ENCODE results near the gene APEH. TPM values are rescaled to one million over a fixed set of nuclear protein-coding genes. Genes with fewer than 3 reads are reported as not detected.

The APEH gene
- total and polyA plus RNA-seq, 4 donors, result 25.2 to 119 (median 69.2) TPM

DNA sequence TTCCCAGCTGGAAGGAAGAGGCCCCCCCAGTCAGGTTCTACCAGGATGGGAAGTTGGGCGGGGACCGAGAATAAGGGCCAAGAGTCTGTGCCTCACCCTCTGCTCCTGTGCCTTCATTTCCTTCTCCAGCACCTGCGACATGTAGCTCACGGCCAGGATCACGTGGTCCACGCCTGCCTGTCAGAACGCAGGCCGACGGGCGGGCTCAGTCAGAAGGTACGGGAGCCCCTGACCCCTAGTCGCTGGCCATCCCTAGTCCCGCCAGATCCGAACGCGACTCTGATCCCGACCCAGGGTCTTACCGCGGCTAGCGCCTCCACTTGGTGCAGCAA, 49.1 kb downstream of the APEH start:
- peak; percentile 36 to 51 (median 40) for DNase-seq
- Histone ChIP-seq H3K9ac (ENCODE audit: insufficient read depth in 1 of 2, low read length in 2 of 2) (peak overlapping the region; percentile 65 to 95), H3K9me3 (ENCODE audit: control insufficient read depth in 4 of 4, insufficient read depth in 3 of 4, low read length in 3 of 4) (no peaks in the 10 kb centered on the region), H3K27ac (ENCODE audit: low read depth in 1 of 2, low read length in 1 of 2) (peak overlapping the region; percentile 94 to 96), H3K36me3 (ENCODE audit: control insufficient read depth in 4 of 4, insufficient read depth in 4 of 4, low read length in 4 of 4) (peaks cover 7 to 39% (median 33%) of the 10 kb centered on the region in 4 donors), H3K4me1 (ENCODE audit: control insufficient read depth in 5 of 5, insufficient read depth in 5 of 5, low read length in 5 of 5) (peaks cover 0 to 31% (median 11%) of the 10 kb centered on the region in 5 donors), H3K4me3 (peak overlapping the region; percentile 90), H3K27me3 (ENCODE audit: control insufficient read depth in 3 of 3, insufficient read depth in 3 of 3, low read length in 2 of 3) (no peaks in the 10 kb centered on the region)
- ATAC-seq (ENCODE audit: insufficient read depth, low FRiP score), result peak; percentile 6
- 0% methylated on average over 20 of the region's 20 CpGs for WGBS, 2 donors
- TF ChIP-seq, protein P1, sequence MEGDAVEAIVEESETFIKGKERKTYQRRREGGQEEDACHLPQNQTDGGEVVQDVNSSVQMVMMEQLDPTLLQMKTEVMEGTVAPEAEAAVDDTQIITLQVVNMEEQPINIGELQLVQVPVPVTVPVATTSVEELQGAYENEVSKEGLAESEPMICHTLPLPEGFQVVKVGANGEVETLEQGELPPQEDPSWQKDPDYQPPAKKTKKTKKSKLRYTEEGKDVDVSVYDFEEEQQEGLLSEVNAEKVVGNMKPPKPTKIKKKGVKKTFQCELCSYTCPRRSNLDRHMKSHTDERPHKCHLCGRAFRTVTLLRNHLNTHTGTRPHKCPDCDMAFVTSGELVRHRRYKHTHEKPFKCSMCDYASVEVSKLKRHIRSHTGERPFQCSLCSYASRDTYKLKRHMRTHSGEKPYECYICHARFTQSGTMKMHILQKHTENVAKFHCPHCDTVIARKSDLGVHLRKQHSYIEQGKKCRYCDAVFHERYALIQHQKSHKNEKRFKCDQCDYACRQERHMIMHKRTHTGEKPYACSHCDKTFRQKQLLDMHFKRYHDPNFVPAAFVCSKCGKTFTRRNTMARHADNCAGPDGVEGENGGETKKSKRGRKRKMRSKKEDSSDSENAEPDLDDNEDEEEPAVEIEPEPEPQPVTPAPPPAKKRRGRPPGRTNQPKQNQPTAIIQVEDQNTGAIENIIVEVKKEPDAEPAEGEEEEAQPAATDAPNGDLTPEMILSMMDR (IDR thresholded peaks at IDR 0.05; ENCODE audit: control extremely low read depth, extremely low read depth), result no peak

GRCh38 chr3:49723628-49724551, 49.7 kb downstream of the APEH start, which contains the start of gene GMPPB:
Gene GMPPB (minus strand): TSS chr3:49723951. CDS start chr3:49723726, 225 bp downstream.
- H3K9ac ChIP-seq (ENCODE audit: insufficient read depth in 1 of 2, low read length in 2 of 2), result peak within 1 kb of the TSS; percentile 65 to 95
- H3K4me1 ChIP-seq (ENCODE audit: control insufficient read depth in 5 of 5, insufficient read depth in 5 of 5, low read length in 5 of 5), result peaks cover 0 to 25% (median 7%) of the 10 kb centered on the region in 5 donors
- WGBS, 2 donors, result 0 to 1% methylated on average over 97 to 102 of the region's 102 CpGs
- TF ChIP-seq, protein P1 (IDR thresholded peaks at IDR 0.05; ENCODE audit: control extremely low read depth, extremely low read depth), result no peak
- DNase-seq, result peak; percentile 97 to 98 (median 98)
- H3K36me3 ChIP-seq (ENCODE audit: control insufficient read depth in 4 of 4, insufficient read depth in 4 of 4, low read length in 4 of 4), result peaks cover 7 to 39% (median 33%) of the 10 kb centered on the region in 4 donors
- no peaks in the 10 kb centered on the region for H3K27me3 ChIP-seq (ENCODE audit: control insufficient read depth in 3 of 3, insufficient read depth in 3 of 3, low read length in 2 of 3)
- H3K9me3 ChIP-seq (ENCODE audit: control insufficient read depth in 4 of 4, insufficient read depth in 3 of 4, low read length in 3 of 4), result no peaks in the 10 kb centered on the region
- peak within 1 kb of the TSS; percentile 90 for H3K4me3 ChIP-seq
- peak within 1 kb of the TSS; percentile 94 to 96 for H3K27ac ChIP-seq (ENCODE audit: low read depth in 1 of 2, low read length in 1 of 2)
- ATAC-seq (ENCODE audit: insufficient read depth, low FRiP score), result peak; percentile 93

DNA sequence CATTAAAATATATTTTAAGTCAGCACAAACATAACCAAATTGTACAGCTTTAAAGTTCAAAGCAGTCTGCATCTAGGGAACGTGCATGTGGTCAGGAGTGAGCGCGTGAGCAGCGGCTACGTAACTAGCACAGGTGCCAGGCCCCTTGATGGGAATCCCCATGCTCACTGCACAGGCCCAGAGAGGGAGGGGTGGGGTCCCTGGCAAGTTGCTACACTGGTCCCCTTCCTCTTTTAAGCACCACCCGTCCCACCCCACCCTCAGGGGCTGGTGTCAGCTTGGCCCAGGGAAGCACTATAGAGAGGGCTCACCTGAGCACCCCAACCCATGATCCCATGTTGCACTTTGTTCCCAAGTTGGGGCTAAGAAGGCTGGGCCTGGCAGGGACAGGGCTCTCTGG, 50.4 kb downstream of the APEH start:
- 25 to 28% methylated on average over 6 of the region's 6 CpGs for WGBS, 2 donors

More for the DNA sequence above, 50.4 kb downstream of the APEH start:
- peak overlapping the region; percentile 58 to 92 for H3K27ac ChIP-seq (ENCODE audit: low read depth in 1 of 2, low read length in 1 of 2)
- TF ChIP-seq, protein P1 (IDR thresholded peaks at IDR 0.05; ENCODE audit: control extremely low read depth, extremely low read depth), result no peak
- H3K27me3 ChIP-seq (ENCODE audit: control insufficient read depth in 3 of 3, insufficient read depth in 3 of 3, low read length in 2 of 3), result no peaks in the 10 kb centered on the region
- no peak for DNase-seq
- H3K9ac ChIP-seq (ENCODE audit: insufficient read depth in 1 of 2, low read length in 2 of 2), result peak overlapping the region; percentile 2 to 56
- H3K36me3 ChIP-seq (ENCODE audit: control insufficient read depth in 4 of 4, insufficient read depth in 4 of 4, low read length in 4 of 4), result peaks cover 7 to 39% (median 33%) of the 10 kb centered on the region in 4 donors
- no peak for ATAC-seq (ENCODE audit: insufficient read depth, low FRiP score)
- peak overlapping the region; percentile 36 for H3K4me3 ChIP-seq
- H3K9me3 ChIP-seq (ENCODE audit: control insufficient read depth in 4 of 4, insufficient read depth in 3 of 4, low read length in 3 of 4), result no peaks in the 10 kb centered on the region
- peaks cover 0 to 20% (median 7%) of the 10 kb centered on the region in 5 donors for H3K4me1 ChIP-seq (ENCODE audit: control insufficient read depth in 5 of 5, insufficient read depth in 5 of 5, low read length in 5 of 5)

All from lung (tissue), 12 donors.